B cell (primary cell): ENCODE measurements around the gene RNF7. TPM values are rescaled to one million over a fixed set of nuclear protein-coding genes. Genes with fewer than 3 reads are reported as not detected.

Experiments used
- ATAC-seq: fragments of 200-7000 bp; cut with Tn5 transposase; one replicate; pipeline ENCODE4 v1.10.0; 2021; ENCODE audit warnings: low read depth, mild to moderate bottlenecking, moderate number of reproducible peaks, moderate library complexity
- CTCF ChIA-PET: fragments of 350-600 bp; sonication (Branson Sonifier 250); formaldehyde crosslinking; loops from one replicate; lab custom pipeline; 2021; ENCODE audit warnings: antibody characterized with exemption, inconsistent platforms; lab: Charles Lee
- POLR2A ChIA-PET: fragments of 350-600 bp; sonication (Branson Sonifier 250); formaldehyde crosslinking; loops from one replicate; lab custom pipeline; 2021; ENCODE audit warnings: antibody characterized with exemption; lab: Charles Lee
- DNase-seq: peaks from one replicate; pipeline ENCODE4 v3.0.0; 2013
- H2AFZ ChIP-seq: 2 replicates; pipeline ENCODE4 v1.6.1; 2012; ENCODE audit warnings: mild to moderate bottlenecking, low read depth, low read length; ENCODE audit not compliant: insufficient read depth, poor library complexity, severe bottlenecking
- H3K27ac ChIP-seq, 2 donors: 1 replicate in 1 of 2; 2 replicates in 1 of 2; pipeline ENCODE4 v1.5.1; 2012 to 2013; ENCODE audit warnings: low read length in 2 of 2, mild to moderate bottlenecking in 2 of 2, moderate library complexity in 1 of 2
- H3K27me3 ChIP-seq, 4 experiments: fragments of 200-600 bp in 1 of 4; sonication (generic) in 1 of 4; replicated peaks in 1 of 4; 1 replicate in 2 of 4; 2 replicates in 2 of 4; pipeline versions ENCODE4 v1.6.1 to v1.7.0; 2013 to 2016; ENCODE audit warnings: low read length in 3 of 4, mild to moderate bottlenecking in 2 of 4, mixed read lengths in 1 of 4, moderate library complexity in 1 of 4; ENCODE audit not compliant: insufficient read depth in 4 of 4, control insufficient read depth in 3 of 4; ENCODE audit errors: control extremely low read depth in 1 of 4
- H3K36me3 ChIP-seq, 2 experiments: replicated peaks in 1 of 2; 1 replicate in 1 of 2; 2 replicates in 1 of 2; pipeline versions ENCODE4 v1.6.1 to v1.7.1; 2013; ENCODE audit warnings: low read length in 1 of 2; ENCODE audit not compliant: insufficient read depth in 2 of 2, control insufficient read depth in 1 of 2; ENCODE audit errors: control extremely low read depth in 1 of 2, extremely low read depth in 1 of 2
- H3K4me1 ChIP-seq, 2 donors: fragments of 200-600 bp in 1 of 2; sonication (generic) in 1 of 2; 1 replicate in 1 of 2; 2 replicates in 1 of 2; pipeline versions ENCODE4 v1.5.1 to v1.6.1; 2013 to 2017; ENCODE audit warnings: low read length in 2 of 2; ENCODE audit not compliant: control insufficient read depth in 2 of 2, insufficient read depth in 2 of 2
- H3K4me2 ChIP-seq: replicated peaks from 2 replicates; pipeline ENCODE3; 2012; ENCODE audit warnings: mild to moderate bottlenecking, low read depth, low read length; ENCODE audit not compliant: poor library complexity, severe bottlenecking
- H3K4me3 ChIP-seq, 5 experiments: fragments of 200-600 bp in 1 of 5; sonication (generic) in 1 of 5; 1 replicate in 3 of 5; 2 replicates in 2 of 5; pipeline versions ENCODE4 v1.5.1 to v1.7.0; 2011 to 2016; ENCODE audit warnings: low read length in 4 of 5, mild to moderate bottlenecking in 4 of 5, low read depth in 2 of 5, control low read depth in 1 of 5, moderate library complexity in 1 of 5; ENCODE audit not compliant: insufficient read depth in 1 of 5; ENCODE audit errors: control extremely low read depth in 1 of 5, extremely low read depth in 1 of 5
- H3K79me2 ChIP-seq: fragments of 200-600 bp; sonication (generic); one replicate; pipeline ENCODE4 v1.6.0; 2016; ENCODE audit warnings: low read length; ENCODE audit not compliant: control insufficient read depth, insufficient read depth
- H3K9ac ChIP-seq: fragments of 200-600 bp; sonication (generic); 2 replicates; pipeline ENCODE4 v1.6.1; 2017; ENCODE audit warnings: mild to moderate bottlenecking, low read length, moderate library complexity
- H3K9me3 ChIP-seq, 3 donors: one replicate each; pipeline versions ENCODE4 v1.6.1 to v1.7.1; 2013; ENCODE audit warnings: low read length in 2 of 3; ENCODE audit not compliant: control insufficient read depth in 2 of 3, insufficient read depth in 1 of 3; ENCODE audit errors: control extremely low read depth in 1 of 3
- H4K20me1 ChIP-seq: 2 replicates; pipeline ENCODE4 v1.6.0; 2012; ENCODE audit warnings: mild to moderate bottlenecking, low read length; ENCODE audit not compliant: insufficient read depth, control insufficient read depth, poor library complexity, severe bottlenecking
- H3K27ac Mint-ChIP-seq: one replicate; pipeline ENCODE4 v1.8.0; 2021; ENCODE audit warnings: mixed read lengths
- H3K27me3 Mint-ChIP-seq: one replicate; pipeline ENCODE4 v1.8.0; 2021; ENCODE audit warnings: mixed read lengths
- H3K4me1 Mint-ChIP-seq: one replicate; pipeline ENCODE4 v1.8.0; 2021; ENCODE audit warnings: mixed read lengths
- H3K4me3 Mint-ChIP-seq: one replicate; pipeline ENCODE4 v1.8.0; 2021; ENCODE audit warnings: mixed read lengths
- H3K9me3 Mint-ChIP-seq: one replicate; pipeline ENCODE4 v1.8.0; 2022; ENCODE audit warnings: mixed read lengths; ENCODE audit not compliant: insufficient read depth
- EZH2 ChIP-seq: IDR thresholded peaks from 2 replicates; pipeline ENCODE4 v1.6.1; 2012; ENCODE audit warnings: borderline replicate concordance, low read depth, mild to moderate bottlenecking, moderate library complexity, low read length; ENCODE audit not compliant: insufficient read depth, poor library complexity, severe bottlenecking
- WGBS: methylation state at CpG from one replicate; pipeline ENCODE4 v1.1.5; 2013; ENCODE audit warnings: missing lambda C conversion rate; ENCODE audit not compliant: insufficient coverage; 5-methylcytosine and 5-hydroxymethylcytosine counted together
- intact Hi-C: fragments of 100-400 bp; cut with micrococcal nuclease; formaldehyde crosslinking; loops from one replicate; pipeline ENCODE4 v1.10.0; 2022
- polyA plus RNA-seq: library from polyadenylated mRNA; depleted of rRNA; stranded (reverse); fragments of >200 nt; gene quantifications from 2 replicates; pipeline ENCODE4 v1.2.3, GENCODE V29; 2012
- total RNA-seq, 2 donors: library from RNA; stranded (reverse); fragments of 120-200 nt in 1 of 2; gene quantifications; 1 replicate in 1 of 2; 2 replicates in 1 of 2; pipeline versions ENCODE4 v1.2.3 to v1.2.4, GENCODE V29; 2013 to 2022
- TF ChIP-seq, protein P1 (sequence below): fragments of 200-600 bp; IDR thresholded peaks from one replicate; pipeline ENCODE4 v1.8.0; 2022; ENCODE audit warnings: antibody characterized with exemption, mild to moderate bottlenecking

RNF7 gene
- total and polyA plus RNA-seq, 2 donors (not counting 1 experiment from before 2014, with no cell fraction given): 38.0 to 40.9 TPM

DNA sequence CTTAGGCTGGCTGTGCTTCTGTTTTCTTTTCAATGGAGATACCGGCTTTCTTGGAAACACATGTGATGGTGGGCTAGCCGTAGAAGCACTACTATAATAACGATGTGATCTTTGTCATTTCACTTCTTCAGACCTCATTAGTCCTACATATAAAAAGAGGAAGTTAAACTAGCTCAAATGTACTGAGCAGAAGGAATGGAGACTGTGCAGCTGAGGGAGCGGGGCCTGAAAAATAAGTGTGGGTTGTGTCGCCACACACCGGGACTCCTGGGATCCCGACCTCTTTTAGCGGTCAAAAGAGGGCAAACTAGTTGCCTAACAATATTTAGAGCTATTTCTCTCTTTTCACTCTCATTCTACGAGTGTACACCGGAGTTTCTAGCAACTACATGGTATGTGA is 1.0 kb upstream of the RNF7 start:
- H3K36me3 ChIP-seq: peaks cover 0 to 3% of the 10 kb centered on the region in 2 experiments
- no peaks in the 10 kb centered on the region for H3K27me3 Mint-ChIP-seq
- H3K9me3 ChIP-seq: no peaks in the 10 kb centered on the region
- no peaks in the 10 kb centered on the region for H3K9me3 Mint-ChIP-seq
- peaks cover 13% of the 10 kb centered on the region for H4K20me1 ChIP-seq
- POLR2A ChIA-PET: no interaction called here
- H3K4me3 ChIP-seq: peak overlapping the region in 1 of 5 experiments; percentile 21
- peak overlapping the region; percentile 76 for H2AFZ ChIP-seq
- H3K4me3 Mint-ChIP-seq: peak overlapping the region; percentile 75
- peaks cover 23 to 30% of the 10 kb centered on the region in 2 donors for H3K4me1 ChIP-seq
- CTCF ChIA-PET: interaction anchor here (0.6 to 3.6 kb wide), 4 partner anchors 9 to 176 kb away, joined by 4 to 24 read pairs (median 10); no protein-coding TSS in a partner anchor
- H3K4me1 Mint-ChIP-seq: peaks cover 37% of the 10 kb centered on the region
- peak overlapping the region; percentile 15 for H3K9ac ChIP-seq
- WGBS: 18% methylated on average over 3 of the region's 10 CpGs
- intact Hi-C loops: loop anchor here (5.0 kb wide), 4 partner anchors 160 to 1265 kb away; partner anchors contain the start of genes ATR, RASA2 and U2SURP
- no peaks in the 10 kb centered on the region for H3K27me3 ChIP-seq
- peak overlapping the region; percentile 76 for H3K4me2 ChIP-seq
- peak overlapping the region; percentile 66 to 75 for H3K27ac ChIP-seq
- DNase-seq (peak; percentile 60), ATAC-seq (no peak)
- peak overlapping the region; percentile 92 for H3K27ac Mint-ChIP-seq
- TF ChIP-seq, protein P1, sequence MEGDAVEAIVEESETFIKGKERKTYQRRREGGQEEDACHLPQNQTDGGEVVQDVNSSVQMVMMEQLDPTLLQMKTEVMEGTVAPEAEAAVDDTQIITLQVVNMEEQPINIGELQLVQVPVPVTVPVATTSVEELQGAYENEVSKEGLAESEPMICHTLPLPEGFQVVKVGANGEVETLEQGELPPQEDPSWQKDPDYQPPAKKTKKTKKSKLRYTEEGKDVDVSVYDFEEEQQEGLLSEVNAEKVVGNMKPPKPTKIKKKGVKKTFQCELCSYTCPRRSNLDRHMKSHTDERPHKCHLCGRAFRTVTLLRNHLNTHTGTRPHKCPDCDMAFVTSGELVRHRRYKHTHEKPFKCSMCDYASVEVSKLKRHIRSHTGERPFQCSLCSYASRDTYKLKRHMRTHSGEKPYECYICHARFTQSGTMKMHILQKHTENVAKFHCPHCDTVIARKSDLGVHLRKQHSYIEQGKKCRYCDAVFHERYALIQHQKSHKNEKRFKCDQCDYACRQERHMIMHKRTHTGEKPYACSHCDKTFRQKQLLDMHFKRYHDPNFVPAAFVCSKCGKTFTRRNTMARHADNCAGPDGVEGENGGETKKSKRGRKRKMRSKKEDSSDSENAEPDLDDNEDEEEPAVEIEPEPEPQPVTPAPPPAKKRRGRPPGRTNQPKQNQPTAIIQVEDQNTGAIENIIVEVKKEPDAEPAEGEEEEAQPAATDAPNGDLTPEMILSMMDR: no peak
- TF ChIP-seq EZH2: no peak
- peaks cover 40% of the 10 kb centered on the region for H3K79me2 ChIP-seq

DNA sequence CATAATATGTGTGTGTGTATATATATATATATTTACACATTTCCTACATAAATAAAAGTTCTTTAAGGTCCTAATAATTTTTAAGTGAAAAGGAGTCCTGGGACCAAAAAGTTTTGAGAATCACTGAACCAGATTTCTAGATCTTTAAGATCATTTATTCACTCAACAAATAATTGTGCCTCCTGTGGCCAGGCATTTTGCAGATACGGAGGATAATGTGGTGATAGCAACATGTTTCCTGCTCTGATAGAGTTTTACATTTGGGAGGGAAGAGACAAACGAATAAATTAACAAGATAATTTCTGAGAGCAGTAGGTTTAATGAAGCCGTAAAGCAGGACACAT is 448 bp upstream of the RNF7 start:
- H3K4me3 ChIP-seq: peak overlapping the region; percentile 26 to 64 (median 48)
- intact Hi-C loops: loop anchor here (1.0 to 5.0 kb wide), 15 partner anchors 59 to 1265 kb away; partner anchors contain the start of genes ATP1B3, ATR, PXYLP1 and RASA2
- TF ChIP-seq EZH2: no peak
- TF ChIP-seq, protein P1: no peak

More for the DNA sequence above, 448 bp upstream of the RNF7 start:
- Histone ChIP-seq H3K36me3 (peaks cover 0 to 3% of the 10 kb centered on the region in 2 experiments), H3K79me2 (peaks cover 45% of the 10 kb centered on the region), H3K9ac (peak overlapping the region; percentile 53), H3K9me3 (no peaks in the 10 kb centered on the region), H3K27me3 (no peaks in the 10 kb centered on the region), H3K4me1 (peaks cover 23 to 30% of the 10 kb centered on the region in 2 donors), H3K27ac (peak overlapping the region; percentile 59 to 66), H4K20me1 (peaks cover 18% of the 10 kb centered on the region), H3K4me2 (peak overlapping the region; percentile 76), H2AFZ (peak overlapping the region; percentile 76)
- ChIA-PET POLR2A (interaction anchor here (1.7 kb wide), 1 partner anchor 138 kb away, joined by 11 read pairs; the partner anchor contains the start of gene ATP1B3), CTCF (interaction anchor here (0.6 to 3.6 kb wide), 6 partner anchors 10 to 177 kb away, joined by 4 to 24 read pairs (median 5); no protein-coding TSS in a partner anchor)
- ATAC-seq (no peak), DNase-seq (no peak)
- Mint-ChIP-seq H3K4me3 (peak overlapping the region; percentile 90), H3K27ac (peak overlapping the region; percentile 97), H3K27me3 (no peaks in the 10 kb centered on the region), H3K4me1 (peaks cover 40% of the 10 kb centered on the region), H3K9me3 (no peaks in the 10 kb centered on the region)
- 0% methylated on average over 1 of the region's 3 CpGs for WGBS
